Esophagus muscularis mucosa (tissue), 3 donors: ENCODE measurements around the gene LARGE1.

Experiments used
- EP300 ChIP-seq: sonication (generic); formaldehyde crosslinking; IDR thresholded peaks from one replicate; pipeline ENCODE4 v1.6.1; 2017; ENCODE audit warnings: antibody characterized with exemption
- TF ChIP-seq, protein P1 (sequence below), 3 experiments: fragments of 200-600 bp in 2 of 3; fragments of 450-650 bp in 1 of 3; sonication (generic) in 2 of 3; IDR thresholded peaks; one replicate each; pipeline ENCODE4 v1.5.1; 2017 to 2019; ENCODE audit warnings: antibody characterized with exemption in 3 of 3, mild to moderate bottlenecking in 2 of 3, moderate library complexity in 1 of 3

DNA sequence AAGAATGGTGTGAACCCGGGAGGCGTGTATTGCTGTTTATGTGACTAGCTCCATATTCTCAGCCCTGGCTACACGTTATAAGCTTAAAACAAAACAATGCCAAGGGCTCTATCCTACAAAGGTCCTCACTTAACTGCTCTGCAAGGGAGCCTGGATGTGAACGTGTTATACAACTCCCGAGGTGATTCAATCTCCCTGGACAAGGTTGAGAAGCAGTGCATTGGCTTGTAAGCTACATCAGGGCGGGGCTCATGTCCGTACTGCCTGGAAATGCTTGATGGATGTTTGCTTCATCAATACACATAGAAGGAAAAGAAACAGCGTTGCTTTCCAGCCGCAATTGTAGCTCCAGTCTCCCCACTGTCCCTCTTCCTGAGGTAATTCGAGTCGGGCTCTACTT lies 605.2 kb downstream of the LARGE1 start:
- TF ChIP-seq, protein P1, sequence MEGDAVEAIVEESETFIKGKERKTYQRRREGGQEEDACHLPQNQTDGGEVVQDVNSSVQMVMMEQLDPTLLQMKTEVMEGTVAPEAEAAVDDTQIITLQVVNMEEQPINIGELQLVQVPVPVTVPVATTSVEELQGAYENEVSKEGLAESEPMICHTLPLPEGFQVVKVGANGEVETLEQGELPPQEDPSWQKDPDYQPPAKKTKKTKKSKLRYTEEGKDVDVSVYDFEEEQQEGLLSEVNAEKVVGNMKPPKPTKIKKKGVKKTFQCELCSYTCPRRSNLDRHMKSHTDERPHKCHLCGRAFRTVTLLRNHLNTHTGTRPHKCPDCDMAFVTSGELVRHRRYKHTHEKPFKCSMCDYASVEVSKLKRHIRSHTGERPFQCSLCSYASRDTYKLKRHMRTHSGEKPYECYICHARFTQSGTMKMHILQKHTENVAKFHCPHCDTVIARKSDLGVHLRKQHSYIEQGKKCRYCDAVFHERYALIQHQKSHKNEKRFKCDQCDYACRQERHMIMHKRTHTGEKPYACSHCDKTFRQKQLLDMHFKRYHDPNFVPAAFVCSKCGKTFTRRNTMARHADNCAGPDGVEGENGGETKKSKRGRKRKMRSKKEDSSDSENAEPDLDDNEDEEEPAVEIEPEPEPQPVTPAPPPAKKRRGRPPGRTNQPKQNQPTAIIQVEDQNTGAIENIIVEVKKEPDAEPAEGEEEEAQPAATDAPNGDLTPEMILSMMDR (IDR thresholded peaks at IDR 0.05), result no peak
- TF ChIP-seq EP300, result no peak
